Activated CD4-positive, alpha-beta T cell treated with anti-CD3 and anti-CD28 coated beads, Interleukin-10, Interleukin-2, amounts not matched to agents 100 ng/mL and 50 ng/mL, durations not matched to agents 16 hours and 8 hours (primary cell): ENCODE measurements around the gene C11orf97.
"Not testable (repeated sequence)": the region's sequence is repeated elsewhere in the genome, so short reads cannot be mapped to it uniquely, and the experiment has no call there.

Experiments
- DNase-seq: peaks from one replicate; pipeline ENCODE4 v3.0.0-alpha.2; 2020

Gene C11orf97

GRCh38 chr11:94511932-94512781, at the start of gene C11orf97:
Gene C11orf97, plus strand, starts transcription at chr11:94512461. Its CDS starts 68 bp downstream, at chr11:94512529.
- peak; percentile 61 for DNase-seq

- peak; percentile 48 for DNase-seq
These were observed 42.8 kb upstream of the C11orf97 start for GRCh38 chr11:94469416-94469815.

- DNase-seq = peak; percentile 64
These were observed 39.1 kb upstream of the C11orf97 start for GRCh38 chr11:94472916-94473799.

- DNase-seq = no peak
These were observed 34.6 kb upstream of the C11orf97 start for GRCh38 chr11:94477624-94478023.

GRCh38 chr11:94481342-94481741, 30.9 kb upstream of the C11orf97 start:
- no peak for DNase-seq

GRCh38 chr11:94486068-94486467, 26.2 kb upstream of the C11orf97 start:
- DNase-seq = no peak

- DNase-seq = peak; percentile 98
These were observed 18.8 kb upstream of the C11orf97 start, which contains the start of the genes ANKRD49 and MRE11 for GRCh38 chr11:94493281-94494125. Gene ANKRD49, plus strand, starts transcription at chr11:94493984. Its CDS starts 2,710 bp downstream, at chr11:94496694. Gene MRE11, minus strand, starts transcription at chr11:94493844. Its CDS starts 1,043 bp downstream, at chr11:94492801.

- no peak for DNase-seq
These were observed 18.1 kb upstream of the C11orf97 start for GRCh38 chr11:94494126-94494680.

GRCh38 chr11:94500181-94500580, 12.1 kb upstream of the C11orf97 start:
- no peak for DNase-seq

- DNase-seq = no peak
These were observed 10.7 kb upstream of the C11orf97 start for GRCh38 chr11:94501522-94501921.

- DNase-seq = peak; percentile 57
These were observed 7.5 kb upstream of the C11orf97 start for GRCh38 chr11:94504689-94505293.

GRCh38 chr11:94506513-94506912, 5.7 kb upstream of the C11orf97 start:
- not testable (repeated sequence) for DNase-seq

GRCh38 chr11:94507485-94507884, 4.8 kb upstream of the C11orf97 start:
- no peak for DNase-seq

GRCh38 chr11:94513091-94513490, 830 bp downstream of the C11orf97 start:
- no peak for DNase-seq

GRCh38 chr11:94515398-94515797, 3.1 kb downstream of the C11orf97 start:
- DNase-seq = no peak

- no peak for DNase-seq
These were observed 4.5 kb downstream of the C11orf97 start for GRCh38 chr11:94516725-94517124.

GRCh38 chr11:94518300-94518699, 6.0 kb downstream of the C11orf97 start:
- no peak for DNase-seq

GRCh38 chr11:94519478-94520084, 7.3 kb downstream of the C11orf97 start:
- peak; percentile 30 for DNase-seq

- peak; percentile 11 for DNase-seq
These were observed 9.4 kb downstream of the C11orf97 start for GRCh38 chr11:94521684-94522083.

GRCh38 chr11:94524341-94524740, 12.1 kb downstream of the C11orf97 start:
- no peak for DNase-seq
